Fibroblast of the aortic adventitia (primary cell): ENCODE data around the gene DQX1. TPM values are rescaled to one million over a fixed set of nuclear protein-coding genes. Genes with fewer than 3 reads are reported as not detected.

ENCODE experiments used
- DNase-seq: peaks from one replicate; pipeline ENCODE4 v3.0.0-alpha.2; 2010; ENCODE audit warnings: low read depth
- H3K4me3 ChIP-seq: 2 replicates; pipeline ENCODE4 v1.5.1; 2011; ENCODE audit warnings: low read depth, mild to moderate bottlenecking, control low read depth, low read length, moderate library complexity
- total RNA-seq: library from RNA; depleted of rRNA; stranded (reverse); fragments of >200 nt; gene quantifications from 2 replicates; pipeline ENCODE4 v1.2.3, GENCODE V29; 2012; ENCODE audit warnings: low replicate concordance
- TF ChIP-seq, protein P1 (sequence below): IDR thresholded peaks from 2 replicates; pipeline ENCODE4 v1.5.1; 2011; ENCODE audit warnings: mild to moderate bottlenecking, low read length, control low read depth, inconsistent platforms; ENCODE audit not compliant: insufficient read depth

DQX1 gene
- total RNA-seq, 1 donor, result 0.27 TPM

DNA sequence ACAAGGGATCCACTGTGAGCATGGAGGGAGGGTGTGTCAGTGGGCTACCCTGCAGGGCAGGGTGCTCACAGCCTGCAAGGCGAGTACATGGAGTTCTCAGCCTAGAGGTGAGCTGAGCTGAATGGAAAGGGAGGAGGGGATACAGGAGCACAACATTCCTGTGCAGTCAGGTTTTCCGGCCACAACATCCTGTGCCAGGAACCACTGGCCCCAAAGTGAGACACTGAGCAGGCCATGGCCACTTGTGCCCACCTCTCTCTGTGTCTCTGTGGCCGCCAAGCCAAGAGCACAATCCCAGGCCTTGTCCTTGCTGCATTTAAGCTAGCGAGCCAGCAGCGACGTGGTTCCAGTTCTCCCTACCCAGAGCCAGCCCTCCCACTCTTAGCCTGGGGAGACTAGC is 34.6 kb upstream of the DQX1 start:
- H3K4me3 ChIP-seq, result no peak overlapping the region
- no peak for DNase-seq
- TF ChIP-seq, protein P1, sequence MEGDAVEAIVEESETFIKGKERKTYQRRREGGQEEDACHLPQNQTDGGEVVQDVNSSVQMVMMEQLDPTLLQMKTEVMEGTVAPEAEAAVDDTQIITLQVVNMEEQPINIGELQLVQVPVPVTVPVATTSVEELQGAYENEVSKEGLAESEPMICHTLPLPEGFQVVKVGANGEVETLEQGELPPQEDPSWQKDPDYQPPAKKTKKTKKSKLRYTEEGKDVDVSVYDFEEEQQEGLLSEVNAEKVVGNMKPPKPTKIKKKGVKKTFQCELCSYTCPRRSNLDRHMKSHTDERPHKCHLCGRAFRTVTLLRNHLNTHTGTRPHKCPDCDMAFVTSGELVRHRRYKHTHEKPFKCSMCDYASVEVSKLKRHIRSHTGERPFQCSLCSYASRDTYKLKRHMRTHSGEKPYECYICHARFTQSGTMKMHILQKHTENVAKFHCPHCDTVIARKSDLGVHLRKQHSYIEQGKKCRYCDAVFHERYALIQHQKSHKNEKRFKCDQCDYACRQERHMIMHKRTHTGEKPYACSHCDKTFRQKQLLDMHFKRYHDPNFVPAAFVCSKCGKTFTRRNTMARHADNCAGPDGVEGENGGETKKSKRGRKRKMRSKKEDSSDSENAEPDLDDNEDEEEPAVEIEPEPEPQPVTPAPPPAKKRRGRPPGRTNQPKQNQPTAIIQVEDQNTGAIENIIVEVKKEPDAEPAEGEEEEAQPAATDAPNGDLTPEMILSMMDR, result no peak

DNA sequence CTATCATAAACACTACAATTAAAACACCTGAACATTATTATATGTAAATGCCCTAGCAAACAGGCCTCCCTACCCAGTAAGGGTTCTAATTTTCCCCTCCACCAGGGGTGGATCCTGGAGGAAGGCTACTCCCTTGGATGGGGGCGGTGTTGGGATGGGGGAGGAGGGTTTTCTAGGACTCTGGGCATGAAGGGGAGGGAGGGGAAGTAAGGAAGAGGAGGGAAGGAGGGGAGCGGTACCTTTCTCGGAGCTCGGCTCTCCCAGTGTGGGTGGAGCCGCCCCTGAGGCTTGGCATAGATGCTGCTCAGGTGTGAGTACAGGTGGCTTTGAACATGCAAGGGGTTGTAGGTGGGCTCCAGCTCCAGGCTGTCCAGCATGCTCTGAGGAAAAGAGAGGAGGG is 33.9 kb upstream of the DQX1 start:
- TF ChIP-seq, protein P1, result no peak
- no peak overlapping the region for H3K4me3 ChIP-seq
- DNase-seq, result no peak

DNA sequence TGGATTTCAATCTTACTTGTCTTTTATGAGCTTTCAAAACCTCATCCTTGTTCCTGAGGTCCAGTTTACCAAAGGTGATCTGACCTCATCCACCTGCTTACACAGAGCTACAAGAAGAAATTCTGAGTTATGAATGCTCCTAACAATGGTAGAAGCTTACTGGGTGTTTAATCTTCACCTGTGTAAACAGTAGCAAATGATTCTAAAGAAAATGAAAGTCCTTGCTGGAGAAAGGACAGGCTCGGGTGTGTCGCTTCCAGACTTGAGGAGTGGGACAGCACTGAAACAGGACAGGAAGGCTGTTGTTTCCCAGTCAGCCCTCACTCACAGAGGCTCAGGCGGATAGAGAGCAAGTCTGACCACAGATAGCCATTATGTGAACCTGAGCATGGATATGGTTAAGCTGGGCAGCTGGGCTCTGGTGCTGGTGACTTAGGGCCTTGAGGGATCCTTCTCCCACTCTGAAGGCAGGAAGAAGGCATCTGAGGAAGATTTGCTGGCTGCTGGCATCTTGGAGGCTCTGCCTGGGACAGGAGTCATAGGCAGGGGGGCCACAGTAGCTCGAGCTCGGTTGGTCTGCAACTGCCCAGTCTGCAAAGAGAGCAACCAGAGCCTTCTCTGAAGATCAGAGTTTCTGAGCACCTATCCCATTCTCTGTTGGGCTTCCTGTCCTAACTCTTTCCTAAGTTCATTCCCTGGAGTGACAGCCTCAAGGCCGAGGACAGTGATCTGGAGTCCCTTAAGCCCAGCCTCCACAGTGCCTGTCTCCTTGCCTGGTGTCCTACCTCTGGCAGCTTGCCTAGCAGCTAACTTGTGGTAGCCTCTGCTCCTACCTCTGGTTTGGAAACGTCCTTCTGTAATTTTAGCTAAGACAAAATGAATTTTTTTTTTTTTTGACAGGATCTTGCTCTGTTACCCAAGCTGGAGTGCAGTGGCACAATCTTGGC is 32.5 kb upstream of the DQX1 start:
- TF ChIP-seq, protein P1, result no peak
- no peak for DNase-seq
- no peak overlapping the region for H3K4me3 ChIP-seq

DNA sequence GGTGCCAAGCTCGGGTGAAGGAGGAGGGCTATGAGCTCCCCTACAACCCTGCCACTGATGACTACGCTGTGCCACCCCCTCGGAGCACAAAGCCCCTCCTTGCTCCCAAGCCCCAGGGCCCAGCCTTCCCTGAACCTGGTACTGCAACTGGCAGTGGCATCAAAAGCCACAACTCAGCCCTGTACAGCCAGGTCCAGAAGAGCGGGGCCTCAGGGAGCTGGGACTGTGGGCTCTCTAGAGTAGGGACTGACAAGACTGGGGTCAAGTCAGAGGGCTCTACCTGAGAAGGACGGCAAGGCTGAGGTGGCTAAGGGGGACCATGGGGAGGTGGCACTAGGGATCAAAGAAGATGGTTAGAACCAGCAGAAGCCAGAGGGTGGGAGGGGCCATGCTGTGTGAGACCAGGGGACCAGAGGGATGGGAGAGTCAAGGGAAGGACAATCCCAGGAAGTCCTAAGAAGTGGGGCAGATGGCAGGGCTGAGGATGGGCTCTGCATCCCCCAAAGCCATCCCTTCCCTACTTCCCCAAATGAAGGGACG is 30.9 kb upstream of the DQX1 start:
- DNase-seq, result no peak
- TF ChIP-seq, protein P1, result no peak
- no peak overlapping the region for H3K4me3 ChIP-seq

DNA sequence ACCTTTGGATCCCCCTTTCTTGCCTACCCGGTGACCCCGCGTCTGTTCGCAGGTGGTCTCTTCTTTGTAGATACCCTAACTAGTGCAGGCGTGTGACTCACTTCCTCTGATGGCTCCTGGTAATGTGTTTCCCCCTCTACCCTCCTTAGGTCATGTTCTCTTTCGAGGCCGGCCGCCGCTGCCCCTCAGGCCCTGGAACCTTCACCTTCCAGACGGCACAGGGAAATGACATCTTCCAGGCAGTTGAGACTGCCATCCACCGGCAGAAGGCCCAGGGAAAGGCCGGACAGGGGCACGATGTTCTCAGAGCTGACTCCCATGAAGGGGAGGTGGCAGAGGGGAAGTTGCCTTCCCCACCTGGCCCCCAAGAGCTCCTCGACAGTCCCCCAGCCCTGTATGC is 30.1 kb upstream of the DQX1 start:
- no peak overlapping the region for H3K4me3 ChIP-seq
- TF ChIP-seq, protein P1, result no peak
- DNase-seq, result no peak

DNA sequence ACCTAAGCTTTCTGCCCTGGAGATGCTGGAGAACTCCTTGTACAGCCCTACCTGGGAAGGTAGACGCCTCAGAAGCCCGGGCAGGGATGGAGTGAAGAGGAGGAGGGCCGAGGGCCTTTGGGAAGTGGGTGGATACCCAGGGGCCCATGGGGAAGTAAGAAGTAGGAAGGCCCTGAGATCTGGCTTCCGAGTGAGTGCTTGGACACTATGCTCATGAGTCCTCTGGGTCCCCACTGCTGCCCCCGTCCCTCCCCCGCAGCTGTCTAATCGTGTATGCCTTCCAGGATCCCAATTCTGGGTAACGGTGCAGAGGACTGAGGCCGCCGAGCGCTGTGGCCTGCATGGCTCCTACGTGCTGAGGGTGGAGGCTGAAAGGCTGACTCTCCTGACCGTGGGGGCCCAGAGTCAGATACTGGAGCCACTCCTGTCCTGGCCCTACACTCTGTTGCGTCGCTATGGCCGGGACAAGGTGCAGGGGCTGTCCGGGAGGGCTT is 29.6 kb upstream of the DQX1 start:
- no peak for DNase-seq
- H3K4me3 ChIP-seq, result peak overlapping the region; percentile 91
- TF ChIP-seq, protein P1, result no peak
